ENCODE data around the gene PACRG. TPM values are rescaled to one million over a fixed set of nuclear protein-coding genes. Genes with fewer than 3 reads are reported as not detected.

PACRG gene
- total and polyA plus RNA-seq, 8 donors: 1.5 to 6.8 (median 4.6) TPM

- no peaks in the 10 kb centered on the region for H3K27me3 ChIP-seq
- intact Hi-C loops (cut with DNase I): no loop called here
- no peaks in the 10 kb centered on the region for H3K9me3 ChIP-seq
- TF ChIP-seq CTCF (IDR thresholded peaks at IDR 0.05): no peak
- no peak overlapping the region for H3K4me3 ChIP-seq
- peaks cover 0 to 8% of the 10 kb centered on the region in 2 donors for H3K4me1 ChIP-seq
- DNase-seq: no peak
- no peak overlapping the region for H3K27ac ChIP-seq
- no peak for ATAC-seq
- no peaks in the 10 kb centered on the region for H3K36me3 ChIP-seq
These were observed 525.9 kb downstream of the PACRG start for GRCh38 chr6:163253556-163254213.

- intact Hi-C loops (cut with DNase I): no loop called here
- Histone ChIP-seq H3K27ac (no peak overlapping the region), H3K4me3 (no peak overlapping the region), H3K9me3 (no peaks in the 10 kb centered on the region), H3K4me1 (peaks cover 0 to 8% of the 10 kb centered on the region in 2 donors), H3K36me3 (no peaks in the 10 kb centered on the region), H3K27me3 (no peaks in the 10 kb centered on the region)
- ATAC-seq (no peak), DNase-seq (no peak)
- TF ChIP-seq CTCF (IDR thresholded peaks at IDR 0.05): no peak
These were observed 526.6 kb downstream of the PACRG start for GRCh38 chr6:163254341-163254835.

- no peaks in the 10 kb centered on the region for H3K27me3 ChIP-seq
- peaks cover 0 to 5% of the 10 kb centered on the region in 2 donors for H3K4me1 ChIP-seq
- intact Hi-C loops (cut with DNase I): no loop called here
- no peak overlapping the region for H3K4me3 ChIP-seq
- no peak for TF ChIP-seq CTCF (IDR thresholded peaks at IDR 0.05)
- H3K27ac ChIP-seq: no peak overlapping the region
- H3K9me3 ChIP-seq: no peaks in the 10 kb centered on the region
- ATAC-seq (no peak), DNase-seq (no peak)
- no peaks in the 10 kb centered on the region for H3K36me3 ChIP-seq
These were observed 527.5 kb downstream of the PACRG start for GRCh38 chr6:163255265-163255664.

GRCh38 chr6:163259689-163260088, 531.9 kb downstream of the PACRG start:
- no peaks in the 10 kb centered on the region for H3K36me3 ChIP-seq
- H3K4me1 ChIP-seq: peaks cover 0 to 12% of the 10 kb centered on the region in 2 donors
- ATAC-seq (no peak), DNase-seq (no peak)
- intact Hi-C loops (cut with DNase I): no loop called here
- H3K27ac ChIP-seq: no peak overlapping the region
- H3K4me3 ChIP-seq: no peak overlapping the region
- TF ChIP-seq CTCF (IDR thresholded peaks at IDR 0.05): no peak
- no peaks in the 10 kb centered on the region for H3K9me3 ChIP-seq
- H3K27me3 ChIP-seq: no peaks in the 10 kb centered on the region

GRCh38 chr6:163260111-163260895, 532.5 kb downstream of the PACRG start:
- H3K27me3 ChIP-seq: no peaks in the 10 kb centered on the region
- no peak for TF ChIP-seq CTCF (IDR thresholded peaks at IDR 0.05)
- no peak for ATAC-seq
- H3K27ac ChIP-seq: peak overlapping the region in 1 of 2 donors; percentile 35
- intact Hi-C loops (cut with DNase I): no loop called here
- H3K36me3 ChIP-seq: no peaks in the 10 kb centered on the region
- DNase-seq: peak in 2 of 4 donors; percentile 41 to 59
- no peaks in the 10 kb centered on the region for H3K9me3 ChIP-seq
- H3K4me1 ChIP-seq: peaks cover 0 to 12% of the 10 kb centered on the region in 2 donors
- no peak overlapping the region for H3K4me3 ChIP-seq

All from left lung (tissue), 10 donors.